GM12864 (cell line): ENCODE data around the gene MAP3K5.
A peak's percentile ranks its signal among the peaks of the same experiment; 100 is the strongest.
"Not testable (repeated sequence)": the region's sequence is repeated elsewhere in the genome, so short reads cannot be mapped to it uniquely, and the experiment has no call there.

Source experiments
- DNase-seq: peaks from one replicate; pipeline ENCODE4 v3.0.0-alpha.2; 2011; ENCODE audit warnings: low read depth
- H3K4me3 ChIP-seq: 2 replicates; pipeline ENCODE4 v1.5.1; 2011; ENCODE audit warnings: mild to moderate bottlenecking, low read depth, low read length, control low read depth
- TF ChIP-seq, protein P1 (sequence below): IDR thresholded peaks from 2 replicates; pipeline ENCODE4 v1.5.1; 2011; ENCODE audit warnings: low read depth, mild to moderate bottlenecking, moderate library complexity, low read length, control low read depth, inconsistent platforms; ENCODE audit errors: missing control alignments

Gene MAP3K5

DNA sequence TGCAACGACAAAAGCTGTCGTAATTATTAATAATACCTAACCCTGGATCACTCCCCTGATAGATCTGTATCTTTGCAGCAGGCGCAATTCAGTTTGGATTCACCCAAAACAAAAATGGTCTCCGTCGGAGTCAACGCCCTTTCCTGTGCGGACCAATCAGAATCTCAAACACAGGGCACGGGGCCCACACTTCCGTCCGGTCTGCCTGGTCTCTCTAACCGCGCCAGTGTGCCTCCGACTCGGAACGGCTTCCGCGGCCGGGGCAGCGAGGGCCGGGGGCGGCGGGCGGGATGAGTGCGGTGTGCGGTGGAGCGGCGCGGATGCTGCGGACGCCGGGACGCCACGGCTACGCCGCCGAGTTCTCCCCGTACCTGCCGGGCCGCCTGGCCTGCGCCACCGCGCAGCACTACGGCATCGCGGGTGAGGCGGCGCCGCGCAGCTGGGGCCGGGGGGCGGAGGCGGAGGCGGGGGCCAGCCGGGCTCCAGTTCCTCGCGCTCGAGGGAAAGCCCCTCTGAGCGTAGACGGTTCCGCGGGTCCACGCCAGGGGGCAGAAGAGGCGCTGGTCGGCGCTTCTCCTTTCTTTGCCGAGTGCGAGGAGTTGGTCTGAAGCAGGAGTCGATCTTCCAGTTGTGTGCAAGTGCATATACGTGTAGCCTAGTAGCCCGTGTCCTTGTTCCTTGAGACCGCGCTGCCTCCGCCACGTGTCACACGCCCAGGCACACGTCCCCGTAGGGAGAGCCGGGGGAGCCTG, 30.3 kb upstream of the MAP3K5 start, which contains the start of gene PEX7:
TSS of gene PEX7 (plus strand) at position 217 of the 752 bp plus-strand sequence. CDS start at position 291, 74 bp downstream.
- DNase-seq, result peak; percentile 85
- TF ChIP-seq, protein P1, sequence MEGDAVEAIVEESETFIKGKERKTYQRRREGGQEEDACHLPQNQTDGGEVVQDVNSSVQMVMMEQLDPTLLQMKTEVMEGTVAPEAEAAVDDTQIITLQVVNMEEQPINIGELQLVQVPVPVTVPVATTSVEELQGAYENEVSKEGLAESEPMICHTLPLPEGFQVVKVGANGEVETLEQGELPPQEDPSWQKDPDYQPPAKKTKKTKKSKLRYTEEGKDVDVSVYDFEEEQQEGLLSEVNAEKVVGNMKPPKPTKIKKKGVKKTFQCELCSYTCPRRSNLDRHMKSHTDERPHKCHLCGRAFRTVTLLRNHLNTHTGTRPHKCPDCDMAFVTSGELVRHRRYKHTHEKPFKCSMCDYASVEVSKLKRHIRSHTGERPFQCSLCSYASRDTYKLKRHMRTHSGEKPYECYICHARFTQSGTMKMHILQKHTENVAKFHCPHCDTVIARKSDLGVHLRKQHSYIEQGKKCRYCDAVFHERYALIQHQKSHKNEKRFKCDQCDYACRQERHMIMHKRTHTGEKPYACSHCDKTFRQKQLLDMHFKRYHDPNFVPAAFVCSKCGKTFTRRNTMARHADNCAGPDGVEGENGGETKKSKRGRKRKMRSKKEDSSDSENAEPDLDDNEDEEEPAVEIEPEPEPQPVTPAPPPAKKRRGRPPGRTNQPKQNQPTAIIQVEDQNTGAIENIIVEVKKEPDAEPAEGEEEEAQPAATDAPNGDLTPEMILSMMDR, result peak; percentile 90

GRCh38 chr6:136822046-136822375, 29.7 kb upstream of the MAP3K5 start:
- peak overlapping the region; percentile 52 for H3K4me3 ChIP-seq
- DNase-seq, result peak; percentile 5
- TF ChIP-seq, protein P1, result no peak

More for the DNA sequence above, 30.3 kb upstream of the MAP3K5 start, which contains the start of gene PEX7:
- peak within 1 kb of the TSS; percentile 52 for H3K4me3 ChIP-seq

DNA sequence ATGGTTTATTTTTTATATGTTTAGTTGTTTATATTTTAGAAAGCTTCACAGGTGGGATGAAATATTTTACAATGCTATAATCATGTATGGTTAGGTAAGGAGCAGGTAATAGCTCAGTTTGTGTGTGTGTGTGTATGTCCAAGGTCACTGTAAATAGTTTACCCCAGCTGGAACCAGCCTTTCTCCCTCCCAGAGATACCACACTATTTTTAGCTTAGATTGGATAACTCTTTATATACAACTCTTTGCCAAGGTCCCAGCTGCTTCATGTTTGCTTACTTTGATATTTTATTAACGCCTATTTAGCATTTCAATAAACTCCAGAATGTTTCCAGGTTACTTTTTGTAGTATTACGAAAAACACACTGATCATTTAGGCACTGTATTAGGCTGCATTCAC, 28.3 kb upstream of the MAP3K5 start:
- TF ChIP-seq, protein P1, result no peak
- H3K4me3 ChIP-seq, result no peak overlapping the region
- no peak for DNase-seq

DNA sequence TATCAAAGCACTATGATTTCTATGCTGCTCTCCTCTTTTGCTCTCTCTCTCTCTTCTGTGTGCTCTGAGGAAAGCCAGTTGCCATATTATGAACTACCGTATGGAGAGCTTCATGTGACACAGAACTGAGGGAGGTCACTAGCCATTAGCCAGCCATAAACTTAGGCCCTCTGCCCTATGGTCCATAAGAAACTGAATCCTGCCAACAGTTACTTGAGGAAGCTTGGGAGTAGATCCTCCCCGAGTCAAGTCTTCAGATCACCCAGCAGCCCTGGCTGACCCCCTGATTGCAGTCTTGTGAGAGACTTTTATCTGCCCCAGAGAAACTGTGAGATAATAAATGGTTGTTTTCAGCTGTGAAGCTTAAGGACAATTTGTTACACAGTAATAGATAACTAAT, 24.4 kb upstream of the MAP3K5 start:
- H3K4me3 ChIP-seq, result no peak overlapping the region
- TF ChIP-seq, protein P1, result no peak
- no peak for DNase-seq

DNA sequence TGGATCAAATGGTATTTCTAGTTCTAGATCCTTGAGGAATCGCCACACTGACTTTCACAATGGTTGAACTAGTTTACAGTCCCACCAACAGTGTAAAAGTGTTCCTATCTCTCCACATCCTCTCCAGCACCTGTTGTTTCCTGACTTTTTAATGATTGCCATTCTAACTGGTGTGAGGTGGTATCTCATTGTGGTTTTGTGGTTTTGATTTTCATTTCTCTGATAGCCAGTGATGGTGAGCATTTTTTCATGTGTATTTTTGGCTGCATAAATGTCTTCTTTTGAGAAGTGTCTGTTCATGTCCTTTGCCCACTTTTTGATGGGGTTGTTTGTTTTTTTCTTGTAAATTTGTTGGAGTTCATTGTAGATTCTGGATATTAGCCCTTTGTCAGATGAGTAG, 23.3 kb upstream of the MAP3K5 start:
- not testable (repeated sequence) for DNase-seq, H3K4me3 ChIP-seq

- TF ChIP-seq, protein P1, result no peak
- DNase-seq, result no peak
- no peak overlapping the region for H3K4me3 ChIP-seq
These were observed 19.9 kb upstream of the MAP3K5 start for GRCh38 chr6:136812174-136812573.

GRCh38 chr6:136811272-136811671, 19.0 kb upstream of the MAP3K5 start:
- H3K4me3 ChIP-seq, result no peak overlapping the region
- DNase-seq, result no peak
- TF ChIP-seq, protein P1, result no peak
